ENCODE data around the gene ADGRA1. TPM values are rescaled to one million over a fixed set of nuclear protein-coding genes. Genes with fewer than 3 reads are reported as not detected.
"Not testable (repeated sequence)": the region's sequence is repeated elsewhere in the genome, so short reads cannot be mapped to it uniquely, and the experiment has no call there.

The ADGRA1 gene
- total RNA-seq, 4 donors from 2014 or later = 0.32 TPM; not detected in 3

- TF ChIP-seq, protein P1, sequence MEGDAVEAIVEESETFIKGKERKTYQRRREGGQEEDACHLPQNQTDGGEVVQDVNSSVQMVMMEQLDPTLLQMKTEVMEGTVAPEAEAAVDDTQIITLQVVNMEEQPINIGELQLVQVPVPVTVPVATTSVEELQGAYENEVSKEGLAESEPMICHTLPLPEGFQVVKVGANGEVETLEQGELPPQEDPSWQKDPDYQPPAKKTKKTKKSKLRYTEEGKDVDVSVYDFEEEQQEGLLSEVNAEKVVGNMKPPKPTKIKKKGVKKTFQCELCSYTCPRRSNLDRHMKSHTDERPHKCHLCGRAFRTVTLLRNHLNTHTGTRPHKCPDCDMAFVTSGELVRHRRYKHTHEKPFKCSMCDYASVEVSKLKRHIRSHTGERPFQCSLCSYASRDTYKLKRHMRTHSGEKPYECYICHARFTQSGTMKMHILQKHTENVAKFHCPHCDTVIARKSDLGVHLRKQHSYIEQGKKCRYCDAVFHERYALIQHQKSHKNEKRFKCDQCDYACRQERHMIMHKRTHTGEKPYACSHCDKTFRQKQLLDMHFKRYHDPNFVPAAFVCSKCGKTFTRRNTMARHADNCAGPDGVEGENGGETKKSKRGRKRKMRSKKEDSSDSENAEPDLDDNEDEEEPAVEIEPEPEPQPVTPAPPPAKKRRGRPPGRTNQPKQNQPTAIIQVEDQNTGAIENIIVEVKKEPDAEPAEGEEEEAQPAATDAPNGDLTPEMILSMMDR (IDR thresholded peaks at IDR 0.05) = no peak
- ATAC-seq (ENCODE audit: low FRiP score) (no peak), DNase-seq (ENCODE audit: low spot score) (no peak)
Observed at GRCh38 chr10:133167693-133168616, 80.2 kb downstream of the ADGRA1 start.

DNA sequence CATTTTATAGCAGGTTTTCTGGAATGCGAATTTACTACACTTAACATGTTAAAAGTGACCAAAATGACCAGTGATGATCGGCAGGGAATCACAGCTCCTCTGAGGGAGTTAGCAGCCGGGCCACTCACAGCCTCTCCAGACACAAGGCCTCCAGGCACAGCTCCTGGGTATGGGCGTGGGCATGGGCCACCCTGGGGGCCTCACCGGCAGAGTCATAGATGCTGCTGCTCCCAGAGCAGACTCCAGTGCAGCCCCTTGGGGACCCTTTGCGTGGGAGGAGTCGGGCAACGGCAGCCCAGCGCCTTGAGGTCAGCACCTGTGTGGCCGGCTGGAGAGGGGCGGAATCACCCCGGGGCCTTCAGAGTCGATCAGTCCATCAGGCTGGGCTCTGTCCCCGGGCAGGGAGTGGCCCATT is 80.9 kb downstream of the ADGRA1 start:
- TF ChIP-seq, protein P1 (IDR thresholded peaks at IDR 0.05) = no peak
- ATAC-seq (ENCODE audit: low FRiP score) (no peak), DNase-seq (ENCODE audit: low spot score) (no peak)

DNA sequence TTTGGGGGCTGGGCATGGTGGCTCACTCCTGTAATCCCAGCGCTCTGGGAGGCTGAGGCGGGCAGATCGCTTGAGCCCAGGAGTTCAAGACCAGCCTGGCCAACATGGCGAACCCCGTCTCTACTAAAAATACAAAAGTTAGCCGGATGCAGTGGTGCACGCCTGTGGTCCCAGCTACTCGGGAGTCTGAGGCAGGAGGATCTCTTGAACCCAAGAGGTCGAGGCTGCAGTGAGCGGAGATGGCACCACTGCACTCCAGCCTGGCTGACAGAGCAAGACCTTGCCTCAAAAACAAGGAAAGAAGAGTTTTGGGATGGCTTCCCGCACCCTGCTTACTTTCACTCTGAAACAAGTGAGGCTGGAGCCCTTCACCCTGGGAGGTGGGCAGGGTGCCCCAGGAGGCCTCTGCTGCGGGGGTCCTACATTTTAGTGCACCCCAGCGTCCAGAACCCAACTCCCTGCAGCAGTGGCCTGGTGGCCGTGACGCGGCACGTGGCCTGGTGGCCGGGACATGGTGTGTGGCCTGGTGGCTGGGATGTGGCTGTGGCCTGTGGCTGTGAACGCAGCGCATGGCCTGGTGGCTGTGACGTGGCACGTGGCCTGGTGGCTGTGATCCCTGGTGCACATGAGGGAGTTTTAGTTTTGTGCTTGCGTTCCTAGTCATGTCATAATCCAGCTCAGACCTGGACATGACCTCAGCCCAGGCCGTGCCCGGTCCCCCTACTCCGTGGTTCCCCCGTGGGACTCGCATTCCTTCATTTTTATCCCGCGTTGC is 81.6 kb downstream of the ADGRA1 start:
- no peak for ATAC-seq (ENCODE audit: low FRiP score)
- TF ChIP-seq, protein P1 (IDR thresholded peaks at IDR 0.05) = no peak
- no peak for DNase-seq (ENCODE audit: low spot score)

- DNase-seq (ENCODE audit: low spot score) (no peak), ATAC-seq (ENCODE audit: low FRiP score) (no peak)
- TF ChIP-seq, protein P1 (IDR thresholded peaks at IDR 0.05) = no peak
Observed at GRCh38 chr10:133170092-133170491, 82.4 kb downstream of the ADGRA1 start.

DNA sequence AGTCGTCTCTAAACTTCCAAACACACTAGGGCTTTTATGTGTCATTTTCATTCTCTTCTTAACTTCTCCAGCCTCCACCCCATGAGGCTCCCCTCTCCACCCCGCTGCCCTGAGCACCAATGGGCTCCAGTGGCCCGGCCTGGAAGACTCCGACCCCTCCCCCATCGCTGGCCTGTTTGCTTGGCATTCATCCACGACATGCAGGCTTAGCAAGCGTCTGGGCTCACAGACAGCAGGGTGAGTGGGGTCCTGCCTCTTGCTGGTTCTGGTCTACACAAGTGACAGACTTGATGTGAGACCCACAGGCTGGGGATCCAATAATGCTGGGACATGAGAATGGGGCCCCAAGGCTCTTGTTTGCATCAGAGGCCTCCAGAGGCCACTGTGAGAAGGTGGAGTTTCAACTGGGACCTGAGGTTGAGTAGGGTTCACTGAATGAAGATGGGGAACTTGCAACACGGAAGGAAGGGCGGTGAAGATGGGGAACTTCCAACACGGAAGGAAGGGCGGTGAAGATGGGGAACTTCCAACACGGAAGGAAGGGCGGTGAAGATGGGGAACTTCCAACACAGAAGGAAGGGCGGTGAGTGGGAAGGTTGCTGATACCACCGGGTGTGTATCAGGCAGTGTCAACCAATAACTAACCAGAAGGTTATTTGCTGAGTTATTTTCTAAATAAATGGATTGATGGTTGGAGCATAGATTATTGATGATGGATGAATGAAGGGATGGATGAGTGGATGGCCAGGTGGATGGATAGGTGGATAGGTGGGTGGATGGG is 86.3 kb downstream of the ADGRA1 start:
- ATAC-seq (ENCODE audit: low FRiP score) (no peak), DNase-seq (ENCODE audit: low spot score) (no peak)
- TF ChIP-seq, protein P1 (IDR thresholded peaks at IDR 0.05) = no peak

DNA sequence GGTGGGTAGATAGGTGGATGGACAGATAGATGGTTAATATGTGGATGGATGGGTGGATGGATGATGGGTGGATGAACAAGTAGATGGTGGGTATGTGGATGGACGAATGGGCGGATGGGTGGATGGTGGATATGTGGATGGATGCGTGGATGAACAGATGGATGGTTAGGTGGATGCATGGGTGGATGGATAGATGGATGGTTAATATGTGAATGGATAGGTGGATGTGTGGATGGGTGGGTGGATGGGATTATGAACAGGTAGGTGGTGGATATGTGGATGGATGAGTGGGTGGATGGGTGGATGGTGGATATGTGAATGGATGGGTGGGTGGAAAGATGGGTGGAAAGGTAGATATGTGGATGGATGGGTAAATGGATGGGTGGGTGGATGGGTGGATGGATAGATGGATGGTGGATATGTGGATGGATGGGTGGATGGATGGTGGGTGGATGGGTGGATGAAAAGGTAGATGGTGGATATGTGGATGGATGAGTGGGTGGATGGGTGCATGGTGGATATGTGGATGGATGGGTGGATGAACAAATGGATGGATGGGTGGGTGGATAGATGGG is 87.1 kb downstream of the ADGRA1 start:
- no peak for DNase-seq (ENCODE audit: low spot score)
- no peak for ATAC-seq (ENCODE audit: low FRiP score)
- TF ChIP-seq, protein P1 (IDR thresholded peaks at IDR 0.05) = no peak

DNA sequence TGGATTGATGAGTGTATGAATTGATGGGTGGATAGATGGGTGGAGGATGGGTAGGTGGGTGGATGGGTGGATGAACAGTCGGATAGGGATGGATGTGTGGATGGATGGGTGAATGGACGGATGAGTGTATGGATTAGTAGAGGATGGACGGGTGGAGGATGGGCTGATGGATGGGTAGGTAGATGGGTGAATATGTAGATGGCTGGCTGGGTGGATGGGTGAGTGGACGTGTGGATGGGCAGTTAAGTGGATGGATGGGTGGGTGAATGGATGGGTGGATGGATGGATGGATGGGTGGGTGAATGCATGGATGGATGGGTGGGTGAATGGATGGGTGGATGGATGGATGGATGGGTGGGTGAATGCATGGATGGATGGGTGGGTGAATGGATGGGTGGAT is 87.9 kb downstream of the ADGRA1 start:
- not testable (repeated sequence) for DNase-seq (ENCODE audit: low spot score); ATAC-seq (ENCODE audit: low FRiP score)
